Mucosa of rectum (tissue), 2 donors: ENCODE results near the gene RBMY1E.
"Not testable (repeated sequence)": the region's sequence is repeated elsewhere in the genome, so short reads cannot be mapped to it uniquely, and the experiment has no call there.

ENCODE experiments used
- H3K27ac ChIP-seq, 2 donors: one replicate each; pipeline ENCODE4 v1.7.0; 2013; ENCODE audit warnings: inconsistent platforms in 2 of 2, low read depth in 2 of 2, low read length in 2 of 2
- H3K27me3 ChIP-seq, 2 donors: one replicate each; pipeline ENCODE4 v1.7.0; 2013; ENCODE audit warnings: low read length in 2 of 2; ENCODE audit not compliant: control insufficient read depth in 2 of 2, insufficient read depth in 2 of 2
- H3K36me3 ChIP-seq, 2 donors: one replicate each; pipeline ENCODE4 v1.7.0; 2013; ENCODE audit warnings: low read length in 2 of 2; ENCODE audit not compliant: control insufficient read depth in 2 of 2, insufficient read depth in 2 of 2
- H3K4me1 ChIP-seq, 2 donors: one replicate each; pipeline ENCODE4 v1.7.0; 2013; ENCODE audit warnings: low read length in 2 of 2, mild to moderate bottlenecking in 1 of 2; ENCODE audit not compliant: control insufficient read depth in 2 of 2, insufficient read depth in 2 of 2
- H3K4me3 ChIP-seq, 2 donors: one replicate each; pipeline ENCODE4 v1.7.0; 2013; ENCODE audit warnings: low read length in 2 of 2
- H3K9ac ChIP-seq, 2 donors: one replicate each; pipeline ENCODE4 v1.7.0; 2013; ENCODE audit warnings: low read length in 2 of 2, low read depth in 1 of 2, mild to moderate bottlenecking in 1 of 2
- H3K9me3 ChIP-seq, 2 donors: one replicate each; pipeline ENCODE4 v1.7.0; 2013; ENCODE audit warnings: low read length in 2 of 2; ENCODE audit not compliant: control insufficient read depth in 2 of 2
- donor health status: healthy.
- donor health status: Normal muscosa, but diverticular disease.

The RBMY1E gene

DNA sequence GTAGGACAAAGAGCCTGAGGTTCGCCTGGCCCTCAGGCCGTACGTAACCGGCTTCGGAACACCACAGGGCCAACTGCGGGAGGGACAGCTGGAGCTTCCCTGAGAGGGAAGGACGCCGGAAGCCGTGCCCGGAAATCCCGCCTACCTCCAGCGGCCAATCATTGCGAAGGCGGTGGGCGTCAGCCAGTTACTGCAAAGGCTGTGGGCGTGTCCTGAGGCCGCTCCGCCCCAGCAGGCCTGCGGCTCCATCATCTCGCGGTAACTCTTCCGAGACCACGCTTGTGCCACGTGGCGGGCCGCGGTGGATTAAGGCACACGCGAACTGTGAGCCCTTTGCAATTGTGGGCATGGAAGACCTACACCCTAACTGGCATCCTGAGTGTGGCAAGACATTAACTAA is at the start of gene RBMY1E:
Gene RBMY1E (minus strand): TSS at position 101 of the 400 bp plus-strand sequence. CDS start 1,978 bp downstream, outside the sequence.
- not testable (repeated sequence) for H3K36me3 ChIP-seq, H3K4me3 ChIP-seq, H3K4me1 ChIP-seq, H3K27ac ChIP-seq, H3K9ac ChIP-seq, H3K9me3 ChIP-seq, H3K27me3 ChIP-seq

- H3K4me3 ChIP-seq, H3K27ac ChIP-seq, H3K9me3 ChIP-seq, H3K36me3 ChIP-seq, H3K27me3 ChIP-seq, H3K9ac ChIP-seq, H3K4me1 ChIP-seq: not testable (repeated sequence)
These were observed 23.4 kb downstream of the RBMY1E start, which contains the start of gene RBMY1D for GRCh38 chrY:21894426-21894825. Gene RBMY1D (minus strand): TSS chrY:21894526. CDS start chrY:21892513, 2,013 bp downstream.

DNA sequence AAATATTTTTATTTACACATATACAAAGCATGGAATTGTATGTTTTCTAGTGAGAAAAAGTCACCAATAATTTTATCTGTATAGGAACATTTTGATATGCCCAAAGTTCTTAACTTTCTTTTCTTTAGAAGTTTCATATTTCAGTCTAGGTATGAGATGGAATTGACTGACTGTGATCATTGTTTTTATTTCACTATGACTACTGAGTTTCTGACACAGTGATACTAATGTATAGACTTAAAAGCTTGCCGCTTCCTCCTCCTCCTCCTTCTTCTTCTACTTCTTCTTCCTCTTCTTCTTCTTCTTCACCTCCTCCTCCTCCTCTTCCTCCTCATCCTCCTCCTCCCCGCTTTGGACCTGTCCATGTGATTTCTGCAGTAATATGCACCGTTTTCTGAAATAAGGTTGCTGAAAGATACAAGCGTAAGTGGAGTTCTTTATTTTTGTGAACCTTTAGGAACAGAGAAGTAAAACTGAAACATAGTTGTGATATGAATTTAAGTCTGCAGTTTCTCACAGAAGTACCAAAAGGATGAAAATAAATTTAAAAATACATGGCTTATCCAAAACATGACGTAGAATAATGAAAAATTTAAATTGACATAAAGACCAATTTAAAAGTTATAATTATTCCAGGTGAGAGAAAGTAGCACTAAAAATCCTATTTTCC is 48.3 kb downstream of the RBMY1E start:
- H3K27me3 ChIP-seq, H3K4me1 ChIP-seq, H3K36me3 ChIP-seq: not testable (repeated sequence)

More for the DNA sequence above, 48.3 kb downstream of the RBMY1E start:
- not testable (repeated sequence) for H3K27ac ChIP-seq, H3K9ac ChIP-seq, H3K4me3 ChIP-seq, H3K9me3 ChIP-seq
